Measurements from ENCODE around the gene INSL3.

- no peak for TF ChIP-seq EP300 (conservative IDR thresholded peaks at IDR 0.05; ENCODE audit: poor library complexity, severe bottlenecking)
- TF ChIP-seq CTCF (IDR thresholded peaks at IDR 0.05; ENCODE audit: poor library complexity, severe bottlenecking) = no peak
- no peak for TF ChIP-seq RAD21 (conservative IDR thresholded peaks at IDR 0.05)
- no peak for TF ChIP-seq SMC3 (conservative IDR thresholded peaks at IDR 0.05; ENCODE audit: poor library complexity)
- no peak for TF ChIP-seq TAF1 (IDR thresholded peaks at IDR 0.05; ENCODE audit: low read depth)
- no peak for TF ChIP-seq EZH2 (IDR thresholded peaks at IDR 0.05; ENCODE audit: borderline replicate concordance, insufficient read depth, low read length, poor library complexity, severe bottlenecking)
- TF ChIP-seq REST (IDR thresholded peaks at IDR 0.05; ENCODE audit: borderline replicate concordance) = no peak
- TF ChIP-seq POLR2AphosphoS5 (IDR thresholded peaks at IDR 0.05) = no peak
- TF ChIP-seq MXI1 (conservative IDR thresholded peaks at IDR 0.05; ENCODE audit: poor library complexity, severe bottlenecking) = no peak
Measured at GRCh38 chr19:17866964-17867486, 45.7 kb upstream of the INSL3 start.
